ENCODE results near the gene PIGZ.
A peak's percentile ranks its signal among the peaks of the same experiment; 100 is the strongest.

Gene PIGZ

DNA sequence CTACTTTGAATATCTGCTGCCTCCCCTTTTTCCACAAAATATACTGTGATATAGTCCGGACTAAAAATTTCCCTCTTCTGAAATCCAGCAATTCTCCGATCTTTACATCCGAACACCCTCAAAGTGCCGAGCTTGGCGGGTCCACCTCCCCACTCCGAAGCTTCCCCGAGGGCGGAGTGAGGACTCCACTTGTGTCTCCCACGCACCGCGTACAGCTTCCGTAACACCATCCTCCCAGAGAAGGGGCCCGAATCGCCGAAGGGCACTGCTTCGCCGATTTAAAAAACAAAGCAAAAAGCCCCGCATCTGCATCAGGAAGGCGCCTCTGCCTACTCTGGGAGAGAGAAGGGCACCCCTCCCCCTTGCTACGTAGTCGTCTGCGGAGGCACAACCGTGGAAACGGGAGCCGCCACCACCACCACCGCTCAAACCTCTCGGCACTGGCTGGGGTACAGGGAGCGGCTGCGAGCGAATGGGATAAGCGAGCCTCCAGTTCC is 26.9 kb downstream of the PIGZ start:
- H3K36me3 ChIP-seq (ENCODE audit: insufficient read depth, low read depth, low read length): peaks cover 31% of the 10 kb centered on the region
- peak overlapping the region; percentile 96 for H3K9ac ChIP-seq (ENCODE audit: low read depth, low read length)
- 0 out of 2 replicates have a peak, but pooled peaks cover 2% of the 10 kb centered on the region for H3K4me1 ChIP-seq (ENCODE audit: insufficient read depth, low read length)
- H3K9me3 ChIP-seq (ENCODE audit: insufficient read depth, low read depth, low read length): no peaks in the 10 kb centered on the region
- H3K4me3 ChIP-seq (ENCODE audit: low read length): peak overlapping the region; percentile 97
- peak overlapping the region; percentile 84 for H3K27ac ChIP-seq (ENCODE audit: low read length)
- no peaks in the 10 kb centered on the region for H3K27me3 ChIP-seq (ENCODE audit: insufficient read depth, low read length)

GRCh38 chr3:196938576-196938975 is 30.1 kb downstream of the PIGZ start:
- Histone ChIP-seq H3K9ac (ENCODE audit: low read depth, low read length) (no peak overlapping the region), H3K4me1 (ENCODE audit: insufficient read depth, low read length) (0 out of 2 replicates have a peak, but pooled peaks cover 2% of the 10 kb centered on the region), H3K27me3 (ENCODE audit: insufficient read depth, low read length) (no peaks in the 10 kb centered on the region), H3K27ac (ENCODE audit: low read length) (no peak overlapping the region), H3K9me3 (ENCODE audit: insufficient read depth, low read depth, low read length) (no peaks in the 10 kb centered on the region), H3K36me3 (ENCODE audit: insufficient read depth, low read depth, low read length) (peaks cover 63% of the 10 kb centered on the region), H3K4me3 (ENCODE audit: low read length) (no peak overlapping the region)

GRCh38 chr3:196938124-196938523 is 30.5 kb downstream of the PIGZ start:
- Histone ChIP-seq H3K36me3 (ENCODE audit: insufficient read depth, low read depth, low read length) (peaks cover 67% of the 10 kb centered on the region), H3K4me1 (ENCODE audit: insufficient read depth, low read length) (no peaks in the 10 kb centered on the region), H3K9me3 (ENCODE audit: insufficient read depth, low read depth, low read length) (no peaks in the 10 kb centered on the region), H3K9ac (ENCODE audit: low read depth, low read length) (no peak overlapping the region), H3K4me3 (ENCODE audit: low read length) (no peak overlapping the region), H3K27ac (ENCODE audit: low read length) (no peak overlapping the region), H3K27me3 (ENCODE audit: insufficient read depth, low read length) (no peaks in the 10 kb centered on the region)

DNA sequence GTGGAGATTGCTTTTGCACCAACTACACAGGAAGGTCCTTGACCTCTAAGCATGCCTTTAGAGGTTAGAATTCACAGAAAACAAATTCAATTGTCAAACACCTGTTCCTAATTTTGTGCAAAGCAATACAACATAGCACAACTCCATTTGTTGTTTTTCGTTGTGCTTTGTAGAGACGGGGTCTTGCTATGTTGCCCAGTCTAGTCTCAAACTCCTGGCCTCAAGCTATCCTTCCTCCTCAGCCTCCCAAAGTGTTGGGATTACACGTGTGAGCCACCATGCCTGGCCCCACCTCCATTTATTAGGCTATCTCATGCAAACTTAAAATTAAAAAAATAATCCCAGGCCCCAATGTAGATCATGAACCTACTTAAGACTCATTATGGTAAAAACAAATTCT is 32.3 kb downstream of the PIGZ start:
- Histone ChIP-seq H3K9ac (ENCODE audit: low read depth, low read length) (no peak overlapping the region), H3K4me1 (ENCODE audit: insufficient read depth, low read length) (no peaks in the 10 kb centered on the region), H3K36me3 (ENCODE audit: insufficient read depth, low read depth, low read length) (peaks cover 85% of the 10 kb centered on the region), H3K27ac (ENCODE audit: low read length) (no peak overlapping the region), H3K4me3 (ENCODE audit: low read length) (no peak overlapping the region), H3K9me3 (ENCODE audit: insufficient read depth, low read depth, low read length) (no peaks in the 10 kb centered on the region), H3K27me3 (ENCODE audit: insufficient read depth, low read length) (no peaks in the 10 kb centered on the region)

DNA sequence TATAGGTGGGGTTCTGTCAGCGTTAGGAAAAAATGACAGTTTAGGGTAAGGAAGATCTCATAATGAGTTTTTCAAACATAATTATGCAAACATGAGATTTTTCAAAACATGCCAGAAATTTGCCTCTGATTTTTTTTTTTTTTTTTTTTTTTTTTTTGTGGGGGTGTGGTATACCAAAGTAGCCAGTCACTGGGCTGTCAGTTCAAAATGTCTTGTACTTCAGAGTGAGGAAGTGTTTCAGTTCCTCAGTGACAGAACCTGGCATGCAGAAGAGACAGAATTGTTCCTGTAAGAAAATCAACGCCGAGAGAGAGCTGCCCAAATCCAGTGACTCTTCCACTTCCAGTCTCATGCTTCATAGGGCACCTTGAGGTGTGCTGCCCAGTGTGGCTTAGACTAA is 36.0 kb downstream of the PIGZ start:
- no peaks in the 10 kb centered on the region for H3K4me1 ChIP-seq (ENCODE audit: insufficient read depth, low read length)
- H3K27me3 ChIP-seq (ENCODE audit: insufficient read depth, low read length): no peaks in the 10 kb centered on the region
- H3K4me3 ChIP-seq (ENCODE audit: low read length): no peak overlapping the region
- no peaks in the 10 kb centered on the region for H3K9me3 ChIP-seq (ENCODE audit: insufficient read depth, low read depth, low read length)
- H3K9ac ChIP-seq (ENCODE audit: low read depth, low read length): no peak overlapping the region
- peaks cover 92% of the 10 kb centered on the region for H3K36me3 ChIP-seq (ENCODE audit: insufficient read depth, low read depth, low read length)
- H3K27ac ChIP-seq (ENCODE audit: low read length): no peak overlapping the region

GRCh38 chr3:196931828-196932587 is 36.6 kb downstream of the PIGZ start:
- Histone ChIP-seq H3K4me3 (ENCODE audit: low read length) (no peak overlapping the region), H3K4me1 (ENCODE audit: insufficient read depth, low read length) (no peaks in the 10 kb centered on the region), H3K36me3 (ENCODE audit: insufficient read depth, low read depth, low read length) (peaks cover 87% of the 10 kb centered on the region), H3K9me3 (ENCODE audit: insufficient read depth, low read depth, low read length) (no peaks in the 10 kb centered on the region), H3K9ac (ENCODE audit: low read depth, low read length) (no peak overlapping the region), H3K27me3 (ENCODE audit: insufficient read depth, low read length) (no peaks in the 10 kb centered on the region), H3K27ac (ENCODE audit: low read length) (no peak overlapping the region)

DNA sequence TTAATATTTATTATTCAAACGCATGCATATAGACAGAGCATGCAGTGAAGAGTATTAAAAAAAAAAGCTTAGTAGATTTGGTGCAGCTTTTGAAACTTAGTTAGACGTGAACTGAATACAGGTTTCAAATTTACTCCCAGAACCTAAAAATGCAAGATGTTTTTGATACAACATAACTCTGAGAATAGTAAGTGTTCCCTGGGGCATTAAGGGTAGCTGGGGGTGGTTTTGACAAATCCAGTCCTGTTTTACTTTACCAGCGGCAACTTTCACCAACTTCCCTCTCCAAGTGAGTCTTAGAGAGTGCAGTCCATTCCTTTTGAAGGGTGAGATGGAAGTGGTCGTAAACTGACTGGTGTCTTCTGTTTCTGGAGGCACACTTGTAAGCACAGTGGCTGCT is 37.5 kb downstream of the PIGZ start:
- Histone ChIP-seq H3K36me3 (ENCODE audit: insufficient read depth, low read depth, low read length) (peaks cover 78% of the 10 kb centered on the region), H3K4me3 (ENCODE audit: low read length) (no peak overlapping the region), H3K9me3 (ENCODE audit: insufficient read depth, low read depth, low read length) (no peaks in the 10 kb centered on the region), H3K27ac (ENCODE audit: low read length) (no peak overlapping the region), H3K27me3 (ENCODE audit: insufficient read depth, low read length) (no peaks in the 10 kb centered on the region), H3K4me1 (ENCODE audit: insufficient read depth, low read length) (no peaks in the 10 kb centered on the region), H3K9ac (ENCODE audit: low read depth, low read length) (no peak overlapping the region)

DNA sequence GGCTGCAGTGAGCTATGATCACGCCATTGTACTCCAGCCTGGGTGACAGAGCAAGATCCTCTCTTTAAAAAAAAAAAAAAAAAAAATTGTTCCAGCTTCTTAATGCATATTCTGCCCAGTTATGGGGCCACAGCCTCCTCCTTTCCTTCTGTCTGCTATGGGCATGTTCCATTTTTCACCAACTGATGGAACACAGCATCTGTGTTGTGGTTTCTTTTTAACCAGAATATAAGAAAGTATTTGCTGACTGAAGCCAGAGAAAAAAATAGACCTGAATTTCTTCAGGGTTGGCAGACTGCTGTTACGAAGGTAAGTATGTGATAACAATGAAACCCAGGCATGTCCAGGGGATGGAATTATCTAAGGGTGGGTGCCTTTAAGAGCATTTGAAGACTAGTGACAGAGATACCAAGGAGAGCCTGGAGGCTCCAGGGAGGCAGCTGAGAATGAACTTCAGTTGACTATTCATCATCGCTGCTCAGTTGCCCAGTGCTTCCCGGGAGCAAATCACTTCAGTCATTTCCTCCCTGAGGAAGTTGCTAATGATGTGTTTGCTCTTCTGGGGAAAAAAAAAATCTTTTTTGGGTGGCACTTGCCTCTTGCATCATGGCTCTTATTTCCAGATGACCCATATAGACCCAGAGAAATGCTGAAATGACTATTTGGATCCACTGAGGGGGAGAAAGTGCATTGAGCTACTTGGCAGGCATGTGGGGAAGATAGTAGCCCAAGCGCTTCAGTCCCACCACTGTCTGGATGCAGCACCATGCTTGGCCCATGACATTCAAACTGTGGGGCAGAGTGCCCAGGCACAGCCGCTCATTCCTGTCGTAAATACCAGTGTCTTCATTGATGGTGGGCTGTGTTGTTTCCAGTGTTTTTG is 40.8 kb downstream of the PIGZ start:
- H3K4me3 ChIP-seq (ENCODE audit: low read length): no peak overlapping the region
- H3K27me3 ChIP-seq (ENCODE audit: insufficient read depth, low read length): no peaks in the 10 kb centered on the region
- H3K9ac ChIP-seq (ENCODE audit: low read depth, low read length): no peak overlapping the region
- H3K27ac ChIP-seq (ENCODE audit: low read length): no peak overlapping the region
- peaks cover 45% of the 10 kb centered on the region for H3K36me3 ChIP-seq (ENCODE audit: insufficient read depth, low read depth, low read length)
- H3K4me1 ChIP-seq (ENCODE audit: insufficient read depth, low read length): no peaks in the 10 kb centered on the region
- no peaks in the 10 kb centered on the region for H3K9me3 ChIP-seq (ENCODE audit: insufficient read depth, low read depth, low read length)

GRCh38 chr3:196920733-196921132 is 47.9 kb downstream of the PIGZ start:
- no peaks in the 10 kb centered on the region for H3K9me3 ChIP-seq (ENCODE audit: insufficient read depth, low read depth, low read length)
- no peak overlapping the region for H3K9ac ChIP-seq (ENCODE audit: low read depth, low read length)
- no peak overlapping the region for H3K27ac ChIP-seq (ENCODE audit: low read length)
- no peaks in the 10 kb centered on the region for H3K36me3 ChIP-seq (ENCODE audit: insufficient read depth, low read depth, low read length)
- no peak overlapping the region for H3K4me3 ChIP-seq (ENCODE audit: low read length)
- no peaks in the 10 kb centered on the region for H3K4me1 ChIP-seq (ENCODE audit: insufficient read depth, low read length)
- no peaks in the 10 kb centered on the region for H3K27me3 ChIP-seq (ENCODE audit: insufficient read depth, low read length)

DNA sequence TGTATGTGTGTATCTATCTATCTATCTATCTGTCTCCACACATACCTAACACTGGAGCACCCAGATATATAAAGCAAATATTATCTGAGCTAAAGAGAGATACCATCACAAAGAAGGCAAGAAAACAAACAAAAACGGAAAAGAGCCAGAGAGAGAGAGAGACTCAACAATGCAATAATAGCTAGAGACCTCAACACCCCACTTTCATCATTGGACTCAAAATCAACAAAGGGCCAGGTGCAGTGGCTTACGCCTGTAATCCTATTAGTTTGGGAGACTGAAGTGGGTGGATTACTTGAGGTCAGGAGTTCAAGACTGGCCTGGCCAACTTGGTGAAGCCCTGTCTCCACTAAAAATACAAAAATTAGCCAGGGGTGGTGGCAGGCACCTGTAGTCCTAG is 49.7 kb downstream of the PIGZ start:
- no peak overlapping the region for H3K4me3 ChIP-seq (ENCODE audit: low read length)
- H3K9ac ChIP-seq (ENCODE audit: low read depth, low read length): no peak overlapping the region
- H3K4me1 ChIP-seq (ENCODE audit: insufficient read depth, low read length): no peaks in the 10 kb centered on the region
- no peak overlapping the region for H3K27ac ChIP-seq (ENCODE audit: low read length)
- peaks cover 9% of the 10 kb centered on the region; the same call in 1 of the 2 replicates for H3K36me3 ChIP-seq (ENCODE audit: insufficient read depth, low read depth, low read length)
- H3K9me3 ChIP-seq (ENCODE audit: insufficient read depth, low read depth, low read length): no peaks in the 10 kb centered on the region
- H3K27me3 ChIP-seq (ENCODE audit: insufficient read depth, low read length): no peaks in the 10 kb centered on the region

GRCh38 chr3:196916995-196917394 is 51.6 kb downstream of the PIGZ start:
- no peak overlapping the region for H3K9ac ChIP-seq (ENCODE audit: low read depth, low read length)
- no peaks in the 10 kb centered on the region for H3K4me1 ChIP-seq (ENCODE audit: insufficient read depth, low read length)
- no peaks in the 10 kb centered on the region for H3K9me3 ChIP-seq (ENCODE audit: insufficient read depth, low read depth, low read length)
- no peaks in the 10 kb centered on the region for H3K27me3 ChIP-seq (ENCODE audit: insufficient read depth, low read length)
- H3K4me3 ChIP-seq (ENCODE audit: low read length): no peak overlapping the region
- H3K27ac ChIP-seq (ENCODE audit: low read length): no peak overlapping the region
- peaks cover 9% of the 10 kb centered on the region; the same call in 1 of the 2 replicates for H3K36me3 ChIP-seq (ENCODE audit: insufficient read depth, low read depth, low read length)

All from iPS-20b (cell line).